GM18505 (cell line): Measurements from ENCODE around the gene LFNG.

ENCODE experiments used
- ATAC-seq: cut with Tn5 transposase; IDR thresholded peaks from one replicate; pipeline ENCODE4 v1.9.1; 2021; ENCODE audit not compliant: unreplicated experiment
- POLR2A ChIP-seq: IDR thresholded peaks from 4 replicates; pipeline ENCODE4 v1.6.1; 2011; ENCODE audit warnings: borderline replicate concordance; ENCODE audit not compliant: insufficient read depth, insufficient read length; ENCODE audit errors: extremely low read depth

LFNG gene

DNA sequence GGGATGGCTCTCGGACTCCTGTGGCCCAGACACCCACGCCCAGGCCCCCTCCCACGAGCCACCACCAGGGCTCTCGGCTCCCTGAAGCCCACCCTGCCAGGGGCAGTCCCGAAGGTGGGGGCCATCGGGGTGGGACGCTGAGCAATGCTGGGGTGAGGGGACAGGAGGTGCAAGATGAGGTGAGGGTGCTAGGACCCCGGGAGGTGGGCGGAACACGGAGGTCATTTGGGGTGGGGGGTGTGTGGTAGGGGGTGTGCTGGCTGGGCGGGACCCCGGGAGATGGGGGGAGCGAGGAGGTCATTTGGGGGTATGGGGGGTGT lies 17.0 kb upstream of the LFNG start:
- ATAC-seq, result no peak
- no peak for TF ChIP-seq POLR2A

DNA sequence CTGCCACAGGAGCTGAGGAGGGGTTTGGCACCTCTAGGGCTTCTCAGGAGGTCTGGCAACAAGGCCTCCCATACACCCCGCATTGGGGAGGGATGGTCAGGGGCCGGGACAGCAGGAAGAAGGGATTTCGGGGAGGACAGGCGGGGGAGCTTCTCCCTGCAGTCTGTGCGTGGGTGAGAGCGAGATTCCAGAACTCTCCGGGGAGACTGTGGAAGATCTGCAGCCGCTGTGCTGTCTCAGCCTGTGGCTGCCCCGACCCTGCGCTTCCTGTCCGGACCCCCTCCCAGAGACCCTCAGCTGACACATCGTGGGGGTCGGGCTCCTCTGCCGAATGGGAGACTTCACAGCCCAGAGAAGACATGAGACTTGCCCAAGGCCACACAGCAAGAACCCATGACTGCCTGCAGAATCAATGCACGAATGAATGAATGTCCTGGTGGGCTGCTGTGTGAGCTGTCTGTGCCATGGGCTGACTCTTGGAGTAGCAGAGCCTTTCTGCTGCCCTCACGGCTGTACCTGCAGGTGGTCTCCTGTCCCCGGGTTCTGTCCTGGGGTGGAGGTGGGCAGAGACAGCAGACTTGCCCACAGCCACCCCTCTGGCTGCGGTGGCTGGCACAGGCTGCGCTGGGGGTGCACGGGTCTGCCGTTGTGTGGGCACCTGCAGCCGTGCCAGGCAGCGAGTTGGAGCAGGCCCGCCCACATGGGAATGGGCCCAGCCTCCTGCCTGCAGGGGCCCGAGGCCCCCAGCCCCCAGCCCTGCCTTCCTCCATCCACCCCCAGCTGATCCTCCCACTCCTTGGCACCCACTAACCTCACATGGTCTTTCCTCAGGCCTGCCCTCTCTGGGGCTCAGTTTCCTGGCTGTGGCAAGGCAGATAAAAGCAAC lies 16.3 kb upstream of the LFNG start:
- ATAC-seq, result no peak
- TF ChIP-seq POLR2A, result no peak

DNA sequence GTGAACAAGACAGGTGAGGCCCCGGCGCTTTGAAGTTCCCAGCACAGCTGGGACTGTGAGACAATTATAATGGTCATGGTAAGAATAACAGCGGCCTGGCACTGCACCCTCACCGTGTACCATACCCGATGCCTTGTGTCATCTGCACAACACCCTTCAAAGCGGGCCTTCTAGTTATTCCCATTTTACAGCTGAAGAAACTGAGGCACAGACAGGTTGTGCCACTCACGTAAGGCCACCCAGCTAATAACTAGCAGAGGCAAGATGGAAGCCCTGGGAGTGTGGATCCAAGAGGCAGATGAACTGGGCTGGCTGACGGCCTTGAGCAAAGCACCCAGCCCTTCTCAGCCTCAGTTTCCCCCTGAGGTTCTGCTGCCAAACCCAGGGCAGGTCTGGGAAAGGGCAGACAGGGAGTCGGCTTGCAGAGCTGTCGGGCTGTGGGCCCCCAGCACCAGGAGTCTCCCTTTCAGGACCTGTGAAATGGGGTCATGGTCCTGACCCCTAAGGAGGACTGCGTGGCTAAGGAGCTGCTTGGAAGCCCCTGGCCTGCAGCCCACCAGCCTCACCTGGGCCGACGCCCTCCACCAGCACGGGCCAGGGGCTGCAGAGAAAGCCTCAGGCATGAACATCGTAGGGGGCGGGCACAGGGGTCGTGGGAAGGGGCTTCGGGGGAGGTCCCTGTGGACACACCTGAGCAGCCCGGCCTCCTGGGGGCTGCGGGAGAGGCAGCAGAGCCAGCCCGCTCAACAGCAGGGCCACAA lies 15.3 kb upstream of the LFNG start:
- ATAC-seq, result no peak
- TF ChIP-seq POLR2A, result no peak

DNA sequence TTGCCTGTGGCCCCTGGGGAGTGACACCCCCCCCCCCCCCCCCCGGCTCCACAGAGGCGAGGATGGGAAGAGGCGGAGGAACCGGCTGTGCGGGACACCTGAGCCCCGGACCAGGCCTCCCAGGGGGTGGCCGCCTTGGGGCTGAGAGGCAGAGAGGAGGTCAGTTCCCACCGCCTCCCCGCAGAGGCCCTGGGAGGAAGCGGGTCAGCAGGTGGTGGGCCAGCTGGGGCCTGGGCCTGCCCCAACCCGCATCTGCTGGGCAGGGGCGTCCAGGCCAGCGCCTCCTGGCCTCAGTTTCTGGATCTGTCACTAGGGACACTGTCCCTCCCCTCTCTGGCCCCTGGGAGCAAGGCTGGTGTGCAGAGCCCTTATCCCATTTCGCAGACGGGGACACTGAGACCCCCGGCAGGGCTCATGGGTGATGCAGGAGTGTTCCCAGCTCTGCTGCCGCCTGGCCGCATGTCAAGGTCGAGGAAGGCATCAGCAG lies 14.6 kb upstream of the LFNG start:
- no peak for ATAC-seq
- no peak for TF ChIP-seq POLR2A

DNA sequence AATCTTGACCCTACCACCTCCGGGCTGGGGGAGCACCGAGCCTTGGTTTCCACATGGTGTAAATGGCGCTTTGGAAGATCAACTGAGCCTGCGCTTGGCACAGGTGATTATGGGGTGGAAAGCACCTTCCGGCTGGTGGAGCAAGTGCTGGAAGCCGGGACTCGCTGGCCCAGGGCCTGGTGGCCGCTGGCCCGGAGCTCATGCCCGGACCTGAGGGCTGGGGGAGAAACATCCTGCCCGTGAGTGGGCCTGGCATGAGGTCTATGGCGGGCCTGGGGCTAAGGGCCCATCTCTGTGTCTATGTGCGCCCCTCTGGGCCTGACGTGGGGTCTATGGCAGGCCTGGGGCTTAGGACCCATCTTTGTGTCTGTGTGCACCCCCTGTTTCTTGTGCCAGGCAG lies 14.2 kb upstream of the LFNG start:
- no peak for TF ChIP-seq POLR2A
- no peak for ATAC-seq

DNA sequence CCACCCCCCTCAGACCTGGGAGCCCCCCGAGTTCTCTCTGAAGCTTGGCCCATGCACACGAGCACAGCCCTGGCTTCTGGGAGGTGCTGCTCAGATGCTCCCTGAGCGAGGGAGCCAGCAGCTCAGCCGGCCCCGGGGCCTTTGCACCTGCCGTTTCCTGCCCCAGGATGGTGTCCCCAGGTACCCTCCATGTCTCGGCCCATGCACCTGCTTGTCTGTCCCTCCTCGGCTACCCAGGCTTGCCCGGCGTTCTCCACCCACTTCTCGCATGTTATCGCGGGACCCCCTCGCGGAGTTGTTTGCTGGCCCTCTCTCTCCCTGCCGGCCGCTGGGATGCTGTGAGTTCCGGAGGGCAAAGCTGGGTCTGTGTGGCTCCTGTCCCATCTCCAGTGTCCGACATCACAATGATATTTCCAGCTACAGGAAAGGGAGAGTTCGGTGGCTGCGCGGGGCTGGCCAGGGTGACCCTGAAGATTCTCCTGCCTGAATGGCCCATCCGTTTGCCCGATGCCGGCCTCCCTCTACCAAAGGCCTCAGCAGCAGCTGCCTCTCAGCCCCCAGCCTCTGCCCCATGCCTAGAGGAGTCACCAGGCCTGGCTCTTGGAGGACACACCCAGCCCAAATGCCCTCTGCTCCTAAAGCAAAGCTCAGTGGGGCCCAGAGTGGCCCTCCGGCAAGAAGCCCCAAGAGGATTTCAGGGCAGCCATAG lies 12.2 kb upstream of the LFNG start:
- no peak for ATAC-seq
- no peak for TF ChIP-seq POLR2A

DNA sequence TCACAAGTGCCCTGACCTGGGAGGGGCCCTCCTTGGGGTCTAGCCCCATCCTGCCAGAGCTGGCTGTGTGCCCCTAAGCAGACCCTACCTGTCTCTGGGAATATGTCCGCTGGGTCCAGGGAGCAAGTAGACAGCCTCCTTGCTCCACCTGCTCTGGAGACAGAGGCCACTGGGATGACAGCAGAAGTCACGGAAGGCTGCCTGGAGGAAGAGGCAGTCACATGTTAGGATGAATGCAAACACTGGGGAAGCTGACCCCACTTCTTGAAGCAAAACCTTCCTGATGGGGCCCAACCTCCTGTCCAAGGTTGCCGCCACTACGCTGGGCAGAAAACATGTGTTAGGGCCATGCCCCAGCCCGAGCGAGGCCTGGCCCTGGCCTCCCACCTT lies 11.7 kb upstream of the LFNG start:
- TF ChIP-seq POLR2A, result no peak
- ATAC-seq, result no peak

DNA sequence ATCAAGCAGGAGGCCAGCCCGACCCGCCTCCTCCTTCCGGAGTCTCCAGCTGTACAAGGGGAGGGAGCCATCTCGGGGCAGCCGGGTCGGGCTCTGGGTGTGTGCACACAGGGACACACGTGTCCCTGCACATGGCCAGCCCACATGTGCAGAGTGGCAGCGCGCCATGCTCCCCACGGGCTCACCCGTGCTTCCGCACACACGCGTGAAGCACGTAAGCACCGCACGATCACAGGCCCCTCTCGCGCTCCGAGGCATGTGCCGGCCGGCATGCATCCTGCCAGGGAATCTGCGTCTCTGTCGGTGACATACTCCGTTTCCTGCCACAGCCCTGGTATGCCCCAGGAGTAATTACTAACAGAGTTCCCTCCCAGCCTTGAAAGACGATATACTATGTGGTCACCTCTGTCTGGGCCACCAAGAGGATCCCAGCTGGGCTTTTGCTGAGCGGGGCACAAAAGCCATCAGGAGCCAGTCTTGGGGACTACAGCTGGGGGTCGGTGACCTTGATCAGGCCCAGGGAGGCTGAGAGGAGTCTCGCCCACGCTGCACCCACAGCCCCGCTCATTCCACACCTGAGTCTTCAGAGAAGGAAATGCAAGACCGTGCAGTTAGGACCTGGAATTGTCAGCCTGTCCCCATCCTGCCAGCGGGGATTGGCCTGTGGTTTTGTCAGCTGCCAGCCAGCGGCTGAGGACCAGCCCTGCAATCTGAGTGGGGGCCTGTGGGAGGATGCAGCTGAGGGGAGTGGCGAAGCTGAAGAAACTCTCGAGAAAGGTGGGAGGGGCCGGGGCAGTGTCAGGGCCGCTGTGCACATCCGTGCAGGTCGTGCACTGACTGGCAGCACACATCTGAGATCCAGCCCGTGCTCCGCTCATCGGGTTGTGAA lies 11.0 kb upstream of the LFNG start:
- no peak for ATAC-seq
- TF ChIP-seq POLR2A, result no peak

DNA sequence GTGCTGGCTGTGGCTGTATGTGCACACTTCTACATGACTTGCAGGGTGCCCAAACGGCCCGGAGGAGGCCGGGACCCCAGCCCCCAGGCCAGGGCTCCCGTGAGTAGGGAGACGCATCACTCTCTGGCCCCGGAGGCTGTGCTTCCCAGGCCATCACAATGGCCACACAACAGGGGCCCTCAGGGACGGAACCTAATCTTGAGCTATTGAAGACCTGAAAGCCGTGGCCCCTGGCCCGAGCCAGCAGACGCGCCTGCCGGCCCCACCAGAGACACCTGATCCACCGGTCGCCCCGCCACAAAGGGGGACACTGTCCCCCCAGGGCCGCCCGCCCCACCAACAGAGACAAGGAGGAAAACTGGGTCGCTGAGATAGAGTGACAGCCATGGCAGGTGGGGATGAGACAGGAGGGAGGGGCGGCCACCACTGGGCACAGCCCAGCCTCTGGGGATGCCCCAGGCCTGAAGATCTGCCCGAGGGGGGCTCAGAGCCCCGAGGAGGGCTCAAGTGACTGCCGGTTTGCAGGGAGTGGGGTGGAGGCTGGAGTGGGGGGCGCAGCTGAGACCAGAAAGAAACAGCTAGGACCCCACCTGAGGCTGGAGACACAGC lies 10.2 kb upstream of the LFNG start:
- no peak for ATAC-seq
- no peak for TF ChIP-seq POLR2A

DNA sequence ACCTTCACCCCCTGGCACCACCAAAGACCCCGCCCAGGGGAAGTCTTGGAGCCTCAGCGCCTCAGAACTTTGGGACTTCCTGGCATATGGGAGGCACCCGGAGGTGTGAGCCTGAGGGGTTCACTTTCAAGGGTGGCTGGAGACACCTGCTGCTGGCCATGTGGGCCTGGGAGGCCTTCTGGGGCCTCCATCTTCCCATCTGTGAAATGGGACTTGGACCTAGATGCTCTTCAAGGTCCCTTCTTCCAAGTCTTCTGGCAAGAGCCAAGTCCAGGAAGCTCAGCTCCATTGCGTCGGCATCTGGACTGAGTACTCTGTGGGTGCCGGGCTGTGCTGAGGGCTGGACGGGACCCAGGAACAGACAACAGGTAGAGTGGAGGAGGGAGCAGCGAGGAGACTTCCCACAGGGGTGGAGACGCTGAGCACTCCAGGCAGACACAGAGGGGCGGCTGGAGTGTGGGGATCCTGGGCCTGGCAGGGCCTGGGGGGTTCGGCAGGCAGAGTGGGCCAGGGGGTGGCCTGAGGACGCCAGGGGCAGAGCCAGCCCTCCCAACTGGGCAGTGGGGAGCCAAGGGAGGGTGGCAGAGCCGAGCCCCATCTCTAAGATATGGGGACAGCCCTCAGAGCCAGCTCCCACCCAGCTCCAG lies 9.3 kb upstream of the LFNG start:
- no peak for ATAC-seq
- no peak for TF ChIP-seq POLR2A

DNA sequence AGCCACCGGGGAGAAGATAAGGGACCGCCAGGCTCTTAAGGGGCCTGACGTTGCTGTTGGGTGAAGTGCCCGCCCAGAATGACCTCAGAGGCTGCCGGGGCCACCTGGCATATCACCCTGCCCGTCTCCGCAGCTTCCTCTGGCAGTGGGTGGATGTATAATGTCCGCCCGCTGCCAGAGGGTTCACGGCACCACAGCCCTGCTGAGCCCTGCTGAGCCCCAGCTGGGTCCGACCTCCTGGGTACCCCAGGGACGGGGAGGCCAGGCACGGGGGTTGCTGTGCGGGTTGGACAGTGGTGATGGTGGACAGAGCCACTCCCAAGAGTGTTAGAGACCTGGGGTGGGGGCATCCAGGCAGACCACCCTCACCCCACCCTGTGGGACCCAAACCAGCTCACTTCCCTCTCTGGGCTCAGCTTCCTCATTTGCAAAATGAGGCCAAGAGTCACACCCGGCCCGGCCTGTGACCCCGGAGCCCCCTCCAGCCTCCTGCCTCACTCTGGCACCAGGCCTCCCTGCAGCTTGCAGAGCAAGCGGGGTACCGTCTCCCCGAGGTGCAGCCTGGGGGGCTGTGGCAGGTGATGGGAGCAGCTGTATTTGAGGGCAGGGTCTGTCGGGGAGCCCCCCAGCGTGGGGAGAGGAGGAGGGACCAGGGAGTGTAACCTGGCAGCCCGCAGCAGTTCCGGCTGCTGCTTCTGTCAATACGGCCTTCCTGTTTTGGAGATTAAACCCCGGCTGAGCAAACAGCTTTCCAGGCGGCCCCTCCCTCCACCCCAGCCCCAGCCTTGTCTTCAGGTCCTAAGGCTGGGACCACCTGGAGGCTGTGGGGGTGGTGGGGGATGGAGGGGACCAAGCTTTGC lies 8.4 kb upstream of the LFNG start:
- ATAC-seq, result no peak
- no peak for TF ChIP-seq POLR2A
